DMS 273 treated with DMSO at 0.1 percent for 48 hours (cell line): ENCODE data around the gene WDR77.

Experiments used
- DNase-seq: peaks from one replicate; lab custom pipeline; 2025; lab: John Stamatoyannopoulos, UW

WDR77 gene

DNA sequence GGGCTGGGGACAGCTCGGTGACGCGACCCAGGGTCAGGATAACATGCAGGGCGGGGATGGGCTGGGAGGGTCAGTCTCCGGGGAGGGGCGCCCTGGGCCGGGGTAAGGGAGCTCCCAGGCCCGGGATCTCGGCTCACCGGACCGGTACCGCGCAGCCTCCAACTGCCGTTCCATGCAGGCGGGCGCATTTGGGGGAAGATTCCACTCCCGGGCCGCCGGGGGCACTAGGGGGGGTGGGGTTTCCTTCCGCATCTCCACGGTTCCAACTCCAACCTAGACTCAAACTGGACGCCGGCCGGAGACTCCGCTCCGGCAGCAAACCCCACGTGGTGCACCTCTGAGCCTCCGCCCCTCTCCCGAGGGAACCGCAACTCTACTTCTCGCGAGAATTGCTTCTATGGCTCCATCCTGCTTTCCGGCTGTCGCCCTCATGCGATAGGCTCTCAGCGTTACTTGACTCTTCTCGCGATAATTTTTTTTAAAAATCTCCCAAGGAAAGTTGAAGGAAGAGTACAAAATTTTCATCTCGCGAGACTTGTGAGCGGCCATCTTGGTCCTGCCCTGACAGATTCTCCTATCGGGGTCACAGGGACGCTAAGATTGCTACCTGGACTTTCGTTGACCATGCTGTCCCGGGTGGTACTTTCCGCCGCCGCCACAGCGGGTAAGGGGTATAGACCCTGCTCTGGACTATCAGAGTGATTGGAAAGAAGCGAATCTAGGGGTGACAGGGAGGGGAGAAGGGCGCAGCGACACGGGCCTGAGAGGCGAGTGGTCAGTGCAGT lies at the start of gene WDR77, which contains the start of gene ATP5PB:
TSS of gene WDR77 (minus strand) at position 339 of the 785 bp plus-strand sequence. CDS start at position 252, 87 bp downstream.
TSS of gene ATP5PB (plus strand) at position 547 of the 785 bp plus-strand sequence. CDS start at position 625, 78 bp downstream.
- DNase-seq = peak; percentile 98

DNA sequence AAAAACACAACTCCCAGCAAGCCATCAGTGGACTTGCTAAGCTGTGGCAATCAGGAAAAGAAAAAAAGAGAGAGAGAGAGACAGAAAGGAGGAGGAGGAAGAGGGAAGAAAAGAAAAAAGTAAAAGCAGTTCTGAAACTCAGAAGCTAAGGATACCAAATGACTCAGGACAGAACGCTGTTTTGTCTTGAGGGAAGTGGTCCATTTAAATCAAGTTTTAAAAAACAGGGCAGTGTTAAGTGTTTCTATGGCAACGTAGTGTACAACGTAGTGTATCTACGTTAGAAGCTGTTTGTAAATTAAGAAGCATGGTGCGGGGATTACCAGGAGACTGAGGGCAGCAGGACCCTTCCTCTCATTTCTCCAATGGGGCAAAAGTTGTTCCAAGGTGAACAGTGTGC lies 48.5 kb upstream of the WDR77 start:
- DNase-seq = no peak

DNA sequence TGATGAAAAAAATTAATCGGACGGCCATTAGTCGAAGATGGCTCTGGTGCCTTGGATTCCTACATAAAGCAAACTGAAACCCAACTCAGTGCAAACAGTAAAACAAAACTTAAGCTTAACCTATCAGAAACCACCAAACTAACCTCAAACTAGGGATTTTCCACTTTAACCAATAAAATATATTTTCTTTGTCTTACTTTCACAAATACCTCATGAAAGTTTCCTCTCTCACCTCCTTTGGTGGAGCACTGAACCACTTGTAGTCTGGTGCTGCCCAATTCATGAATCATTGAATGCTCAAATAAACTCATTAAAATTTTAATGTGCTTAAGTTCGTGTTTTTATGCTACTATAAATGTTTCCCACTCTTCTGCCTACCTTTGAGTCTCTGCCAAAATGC lies 47.3 kb upstream of the WDR77 start:
- no peak for DNase-seq

DNA sequence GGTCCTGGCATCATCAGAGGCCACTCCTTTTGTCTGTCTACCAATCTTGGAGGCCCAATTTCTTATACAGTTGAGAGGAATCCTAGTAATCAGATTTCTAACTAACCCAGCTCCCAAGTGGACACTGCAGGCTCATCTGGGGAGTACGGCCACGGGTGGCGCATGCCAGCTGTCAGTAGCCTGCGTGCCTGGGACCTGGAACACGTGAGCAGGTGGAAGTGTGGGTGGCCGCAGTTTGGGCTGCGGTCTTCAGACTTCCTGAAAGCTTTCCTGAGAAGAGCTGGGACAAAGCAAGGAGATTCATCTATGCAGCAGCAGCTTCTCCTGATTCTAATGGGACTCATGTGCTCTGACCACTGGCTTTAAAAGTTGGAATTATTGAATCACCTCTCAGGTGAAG lies 42.0 kb upstream of the WDR77 start:
- DNase-seq = no peak

DNA sequence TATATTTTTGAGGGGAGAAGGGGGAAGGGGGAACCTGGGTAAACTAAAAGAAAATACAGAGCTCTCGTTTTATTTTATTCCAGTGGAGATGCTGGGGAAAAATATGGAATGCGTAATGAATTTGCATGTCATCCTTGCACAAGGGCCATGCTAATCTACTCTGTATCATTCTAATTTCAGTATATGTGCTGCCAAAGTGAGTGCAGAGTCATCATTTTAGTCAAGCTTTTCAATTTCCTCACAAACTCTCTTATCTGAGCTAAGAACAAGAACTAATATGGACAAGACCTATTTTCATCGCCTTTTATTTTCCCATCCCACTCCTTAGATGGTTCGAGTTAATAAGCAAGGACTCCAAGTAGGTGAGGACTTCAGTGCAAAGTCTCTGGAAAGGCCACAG lies 41.2 kb upstream of the WDR77 start:
- DNase-seq = no peak

DNA sequence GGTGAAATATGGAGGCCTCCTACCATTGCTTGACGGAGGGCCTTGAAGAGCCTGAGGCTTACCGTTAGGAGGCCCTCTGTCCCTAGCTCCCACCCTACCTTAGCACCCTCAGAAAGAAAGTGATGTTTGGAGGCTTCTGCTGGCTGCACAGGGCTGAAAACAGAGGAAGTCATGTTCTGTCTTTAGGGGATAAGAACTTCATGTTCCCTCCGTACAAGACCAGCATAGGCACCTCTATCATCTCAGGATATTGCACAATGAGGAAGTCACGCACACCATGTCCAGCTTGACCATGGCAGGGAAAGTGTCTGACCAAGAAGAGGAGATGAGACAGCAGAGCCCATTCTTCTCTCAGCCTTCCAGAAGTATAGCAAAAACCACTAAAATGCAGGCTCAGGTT lies 40.5 kb upstream of the WDR77 start:
- DNase-seq = no peak

DNA sequence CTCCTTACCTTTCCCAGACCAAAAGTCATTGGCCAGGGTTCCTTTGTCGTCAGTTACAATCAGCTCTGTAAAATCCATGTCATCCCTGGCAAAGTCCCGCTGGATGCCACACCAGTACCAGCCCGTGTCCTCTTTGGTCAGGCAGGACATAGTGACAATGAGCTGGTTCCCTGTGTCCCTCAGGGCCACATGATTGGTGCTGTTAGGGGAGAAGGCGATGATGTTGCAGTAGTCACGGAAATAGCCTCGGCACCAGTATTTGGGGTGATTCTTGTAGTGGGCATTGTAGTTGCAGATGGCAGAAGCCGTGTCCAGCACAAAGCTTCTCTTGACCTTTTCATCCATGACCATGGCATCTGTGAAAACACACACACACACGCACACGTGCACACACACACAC lies 39.6 kb upstream of the WDR77 start:
- no peak for DNase-seq

DNA sequence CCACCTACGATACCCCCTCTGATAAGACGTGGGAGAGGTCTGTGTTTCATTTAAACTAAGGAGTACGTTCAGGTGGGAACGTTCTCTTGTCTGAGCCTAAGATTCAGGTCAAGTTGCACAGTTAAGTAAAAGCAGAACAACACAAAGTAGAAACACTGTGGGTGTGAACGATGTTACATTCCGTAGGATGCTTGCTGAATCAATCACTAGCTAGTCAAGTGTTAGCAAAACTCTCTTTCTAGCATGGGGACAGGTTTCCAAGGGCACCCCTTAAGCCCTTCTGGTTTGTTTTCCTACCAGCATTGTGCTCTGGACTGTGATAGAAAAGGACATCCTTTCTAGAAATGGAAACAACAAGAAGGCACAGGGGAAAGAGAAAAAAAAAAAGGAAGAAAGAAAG lies 38.1 kb upstream of the WDR77 start:
- no peak for DNase-seq

DNA sequence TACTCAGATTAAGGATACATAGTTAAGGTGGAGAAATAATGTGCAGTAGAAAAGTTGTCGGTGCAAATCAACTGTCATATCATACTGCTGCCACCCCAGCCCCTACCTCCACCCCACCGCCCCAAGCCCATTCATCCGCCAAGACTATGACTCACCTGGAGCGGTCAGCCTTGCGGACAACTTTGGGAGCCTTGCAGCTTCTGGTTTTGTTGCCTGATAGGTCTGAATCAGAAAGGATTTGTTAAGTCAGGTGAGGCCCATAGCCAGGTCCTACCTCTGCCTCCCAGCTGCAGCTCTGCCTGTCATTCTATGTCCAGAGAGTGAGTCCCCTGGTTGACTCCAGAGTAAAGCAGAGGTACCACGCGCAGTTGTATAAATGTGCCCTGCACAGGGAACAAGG lies 37.4 kb upstream of the WDR77 start:
- no peak for DNase-seq

DNA sequence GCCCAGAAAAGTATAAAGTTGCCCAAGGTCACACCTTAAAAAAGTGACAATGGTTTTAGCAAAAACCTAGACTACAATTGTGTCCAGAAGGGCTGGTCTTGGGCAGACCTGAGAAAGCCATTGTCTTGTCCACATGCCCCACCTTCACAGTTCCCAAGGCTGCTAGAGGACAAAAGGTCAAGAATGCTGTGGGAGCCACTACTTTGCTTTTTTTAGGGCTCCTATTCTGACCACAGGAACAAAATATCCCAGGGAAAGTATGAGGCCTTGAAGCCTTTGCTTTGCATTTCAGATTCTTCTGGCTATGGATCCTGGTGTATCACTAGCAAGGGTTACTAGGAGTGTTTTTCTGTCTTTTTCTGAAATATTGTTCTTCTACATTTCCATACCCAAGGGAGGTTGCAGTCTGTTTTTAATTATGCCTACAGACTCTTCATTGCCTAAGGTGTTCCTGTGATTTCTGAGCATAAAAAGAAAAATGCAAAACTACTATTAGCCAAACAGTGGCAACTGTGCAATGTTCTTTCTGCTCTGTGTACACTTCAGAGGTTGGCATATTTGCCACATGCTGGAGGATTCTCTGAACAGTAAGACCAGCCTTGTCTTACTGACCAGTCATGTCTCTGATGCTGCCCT lies 35.5 kb upstream of the WDR77 start:
- no peak for DNase-seq

DNA sequence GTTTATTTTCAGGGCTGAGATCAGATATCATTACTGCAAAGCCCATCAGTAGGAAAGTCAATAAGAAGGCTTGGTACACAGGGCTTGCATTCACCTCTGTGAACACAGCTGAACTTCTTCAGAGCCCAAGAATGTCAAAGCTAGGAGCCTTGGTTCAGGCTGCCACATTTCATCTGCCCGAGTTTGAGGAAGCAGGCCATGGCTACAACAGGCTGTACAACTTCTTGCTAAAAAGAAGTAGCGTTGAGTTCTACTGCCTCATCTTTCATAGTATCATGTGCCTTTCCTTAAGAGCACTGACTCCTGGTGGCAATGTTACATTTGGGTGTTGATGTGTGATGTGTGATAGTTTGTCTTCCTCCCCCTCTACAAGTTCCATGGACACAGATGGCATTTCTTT lies 34.8 kb upstream of the WDR77 start:
- no peak for DNase-seq

DNA sequence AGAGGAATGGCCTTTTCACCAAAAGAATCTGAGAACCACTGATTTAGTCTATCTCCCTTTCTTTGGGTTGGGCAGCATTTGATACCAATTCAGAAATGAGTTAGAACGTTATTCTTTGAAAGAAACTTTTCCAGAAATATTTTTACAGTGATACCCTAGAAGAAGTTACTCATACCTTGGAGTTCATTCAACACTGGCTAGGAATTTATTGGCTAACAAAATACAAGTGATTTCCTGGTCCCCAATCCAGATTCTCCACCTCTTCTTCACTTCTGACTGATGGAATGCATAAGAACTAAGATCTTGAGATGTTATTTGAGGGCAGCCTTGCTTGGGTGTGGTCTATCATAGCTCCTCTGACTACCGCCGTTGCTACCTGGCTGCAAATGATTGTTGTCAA lies 34.1 kb upstream of the WDR77 start:
- no peak for DNase-seq

DNA sequence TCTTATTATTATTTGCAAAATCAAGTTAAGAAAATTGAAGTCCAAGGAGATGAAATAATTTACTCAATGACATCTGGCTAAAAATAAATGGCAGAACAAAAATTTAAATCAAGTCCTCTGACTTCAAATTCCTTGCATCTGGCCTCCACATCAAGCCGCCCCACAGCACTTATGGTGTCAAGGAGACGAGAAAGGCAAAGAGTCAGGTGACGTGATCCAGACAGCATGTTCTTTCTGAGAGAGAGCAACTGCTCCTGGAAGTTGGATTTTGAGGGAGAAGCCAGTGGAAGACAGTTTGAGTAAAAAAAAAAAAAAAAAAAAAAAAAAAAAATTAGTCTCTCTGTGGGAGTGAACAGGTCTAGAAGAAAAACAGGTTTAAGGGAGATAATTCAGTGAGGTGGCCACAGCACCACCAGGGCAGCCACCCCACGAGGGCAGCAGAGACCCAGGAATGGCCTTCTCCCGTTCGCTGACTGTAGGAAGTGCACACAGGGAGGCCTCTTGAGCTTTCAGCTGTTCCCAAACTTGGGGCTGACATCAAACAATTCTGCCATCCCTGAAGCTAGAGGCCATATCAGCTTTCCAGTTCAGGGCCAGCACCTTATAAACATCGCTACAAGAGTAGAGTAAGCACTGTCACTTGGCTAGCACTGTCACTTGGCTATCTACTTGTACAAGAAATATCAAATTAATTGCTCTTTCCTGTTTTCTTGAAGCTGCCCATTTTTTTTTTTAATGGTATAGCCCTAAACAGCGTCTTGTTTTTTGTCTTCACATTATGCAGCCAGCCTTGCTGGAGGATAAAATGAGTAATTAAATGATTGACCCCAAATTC lies 32.5 kb upstream of the WDR77 start:
- DNase-seq = peak; percentile 16

DNA sequence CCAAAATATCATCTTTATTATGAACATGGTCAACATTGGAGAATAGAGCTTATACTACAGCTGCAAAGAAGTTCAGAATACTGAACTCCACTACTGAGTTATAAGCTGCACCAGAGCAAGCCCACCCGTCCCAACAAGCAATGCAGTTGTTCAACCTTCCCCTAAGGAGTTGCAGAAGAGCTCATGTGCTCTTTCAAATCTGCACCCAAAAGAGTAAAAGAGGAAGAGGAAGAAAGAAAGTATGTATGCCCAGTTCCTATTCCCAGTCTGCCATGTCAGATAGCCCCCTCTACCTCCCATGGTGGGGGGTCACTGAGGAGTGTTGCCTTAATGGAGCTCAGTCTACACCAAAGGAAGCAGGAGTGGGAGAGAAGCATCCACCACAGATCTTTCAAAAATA lies 31.6 kb upstream of the WDR77 start:
- no peak for DNase-seq

DNA sequence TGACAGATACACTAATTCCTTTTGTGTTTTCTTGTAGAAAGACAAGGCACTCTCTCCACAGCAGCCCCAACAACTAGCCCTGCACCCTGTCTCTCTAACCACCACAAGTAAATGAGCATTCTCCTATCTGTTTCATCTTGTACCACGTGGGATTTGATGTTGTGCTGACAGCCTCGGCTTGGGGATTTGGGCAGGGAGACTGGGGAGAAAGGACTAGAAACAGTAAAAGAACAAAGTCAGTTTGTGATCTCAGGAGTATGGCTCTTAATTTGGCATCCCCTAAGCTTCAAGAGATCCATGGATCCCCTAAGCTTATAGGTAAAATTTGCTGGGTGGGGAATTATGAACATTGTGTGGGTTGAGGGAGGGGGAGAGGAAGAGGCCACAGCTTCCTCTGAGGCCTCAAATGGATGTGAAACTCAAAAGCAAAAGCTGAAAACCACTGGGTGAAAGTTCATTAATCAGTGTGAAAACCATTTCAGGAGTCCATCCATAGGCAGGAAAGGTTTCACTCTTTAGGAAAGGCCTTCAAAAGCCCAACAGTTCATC lies 27.8 kb upstream of the WDR77 start:
- DNase-seq = no peak

DNA sequence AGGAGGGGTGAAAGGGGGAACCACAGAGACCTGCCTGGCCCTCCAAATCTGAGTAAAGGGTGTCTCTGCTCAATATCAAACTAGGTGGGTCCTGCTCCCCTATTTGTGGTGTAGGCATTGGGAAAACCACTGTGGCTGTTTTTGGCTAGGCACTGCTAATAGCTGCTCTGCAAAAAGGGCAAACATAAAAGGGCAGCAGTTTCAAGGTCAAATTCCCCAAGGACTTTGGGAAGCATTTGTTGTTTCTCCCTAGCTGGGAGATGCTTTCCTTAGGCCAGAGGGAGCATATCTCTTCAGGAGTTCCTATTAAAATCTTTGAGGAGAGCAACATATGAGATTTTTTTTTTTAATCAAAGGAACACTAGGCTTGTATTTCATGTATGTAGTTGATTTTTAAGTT lies 27.2 kb upstream of the WDR77 start:
- DNase-seq = no peak

DNA sequence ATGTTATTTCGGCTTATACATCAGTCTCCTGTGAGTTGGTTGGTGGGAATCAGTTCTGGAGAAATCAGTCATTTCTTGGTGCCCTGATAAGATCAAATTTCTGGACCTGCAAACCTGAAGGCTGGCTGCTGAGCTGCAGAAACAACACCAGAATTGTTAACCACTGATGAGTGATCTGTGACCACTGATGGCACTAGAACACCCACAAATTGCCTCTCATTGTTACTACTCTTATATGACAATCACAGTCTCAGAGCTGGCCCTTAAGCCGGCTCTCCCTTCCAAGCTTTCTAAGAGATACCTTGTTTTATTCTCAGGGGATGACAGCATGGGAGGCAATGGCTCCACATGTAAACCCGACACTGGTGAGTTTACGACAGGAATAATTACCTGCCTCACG lies 26.6 kb upstream of the WDR77 start:
- DNase-seq = no peak

DNA sequence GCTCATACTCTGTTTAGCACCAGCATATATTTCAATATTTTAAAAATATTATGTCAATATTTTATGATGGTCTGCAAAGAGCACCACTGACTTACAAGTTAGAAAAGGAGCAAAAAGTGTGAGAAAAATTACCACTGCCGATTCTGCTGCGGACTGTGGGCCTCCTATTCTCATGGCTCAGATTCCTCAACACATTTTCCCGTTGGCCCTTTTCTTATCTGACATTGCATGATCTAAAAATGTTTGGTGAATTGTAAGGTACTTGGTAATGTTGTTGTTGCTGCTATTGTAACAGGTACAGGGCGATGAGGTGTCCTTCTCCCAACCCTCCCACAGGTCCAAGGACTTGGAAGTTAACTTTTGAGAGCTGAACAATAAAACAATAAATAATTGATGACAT lies 25.5 kb upstream of the WDR77 start:
- no peak for DNase-seq

DNA sequence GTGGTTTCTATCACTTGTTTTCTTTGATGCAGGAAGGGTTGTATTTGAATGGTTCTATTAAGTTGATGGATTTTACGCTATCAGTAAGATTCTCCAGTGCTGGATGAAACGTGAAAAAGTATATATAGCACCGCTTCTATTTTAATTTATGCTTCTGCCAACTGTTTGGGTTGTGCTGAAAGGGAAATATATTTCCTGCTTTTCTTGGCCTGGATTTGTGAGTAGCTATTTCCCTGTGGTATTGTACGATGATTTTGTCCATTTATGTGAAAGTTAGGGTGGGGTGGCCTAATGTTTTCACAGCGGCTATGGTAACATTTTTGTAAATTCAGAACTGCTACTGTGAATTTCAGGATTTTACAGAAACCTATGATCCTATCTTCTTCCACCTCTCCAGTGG lies 25.1 kb upstream of the WDR77 start:
- no peak for DNase-seq

DNA sequence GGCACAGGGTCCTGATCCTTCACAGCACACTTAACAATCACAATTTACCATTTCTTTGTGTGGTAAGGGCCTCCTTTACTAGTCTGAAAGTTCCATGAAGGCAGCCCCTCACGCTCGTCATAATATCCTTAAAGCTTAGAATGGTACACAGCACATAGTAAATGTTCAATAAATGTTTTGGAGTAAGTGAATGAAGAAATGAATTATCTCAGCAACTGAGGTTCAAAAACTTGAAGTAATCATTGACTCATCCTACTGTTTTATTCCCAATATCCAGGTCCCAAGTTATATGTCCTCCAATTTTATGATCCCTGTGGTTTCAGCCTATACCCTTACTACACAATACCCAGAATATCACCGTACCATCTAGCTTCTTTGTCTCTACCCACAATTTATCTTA lies 22.5 kb upstream of the WDR77 start:
- no peak for DNase-seq

DNA sequence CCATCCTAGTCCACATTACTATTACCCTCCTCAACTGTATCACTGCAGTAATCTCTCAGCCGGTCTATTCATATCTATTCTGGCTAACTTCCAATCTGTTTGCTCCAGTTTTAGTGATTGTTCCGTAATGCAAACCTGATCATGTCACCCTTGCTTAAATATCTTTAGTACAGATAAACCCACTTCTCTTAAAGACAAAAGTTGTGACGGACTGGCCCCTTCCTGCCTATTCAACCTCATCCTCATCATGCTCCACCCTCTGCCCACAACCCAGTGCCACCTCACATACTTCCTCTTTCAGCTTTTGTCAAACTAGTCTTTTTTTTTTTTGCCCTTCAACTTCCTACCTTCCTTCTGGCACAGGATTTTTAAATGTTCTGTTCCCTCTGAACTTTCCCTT lies 22.0 kb upstream of the WDR77 start:
- no peak for DNase-seq

DNA sequence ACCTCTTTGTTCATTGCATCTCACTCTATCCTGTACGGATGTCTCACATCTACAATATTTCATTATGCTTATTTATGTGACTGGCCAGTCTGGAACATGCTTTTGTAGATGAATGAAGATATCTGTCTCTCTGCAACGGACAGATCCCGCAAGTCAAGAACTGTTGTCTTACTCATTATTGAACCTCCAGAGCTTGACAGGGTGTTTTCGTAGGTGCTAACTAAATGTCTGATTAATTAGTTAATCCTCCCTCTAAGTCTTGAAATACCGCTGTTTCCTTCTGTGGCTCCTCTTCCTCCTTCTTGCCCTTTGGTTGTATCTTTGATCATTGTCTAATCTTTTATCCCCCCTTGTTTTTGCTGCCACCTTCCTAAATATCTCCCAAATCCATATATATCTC lies 21.5 kb upstream of the WDR77 start:
- DNase-seq = no peak

DNA sequence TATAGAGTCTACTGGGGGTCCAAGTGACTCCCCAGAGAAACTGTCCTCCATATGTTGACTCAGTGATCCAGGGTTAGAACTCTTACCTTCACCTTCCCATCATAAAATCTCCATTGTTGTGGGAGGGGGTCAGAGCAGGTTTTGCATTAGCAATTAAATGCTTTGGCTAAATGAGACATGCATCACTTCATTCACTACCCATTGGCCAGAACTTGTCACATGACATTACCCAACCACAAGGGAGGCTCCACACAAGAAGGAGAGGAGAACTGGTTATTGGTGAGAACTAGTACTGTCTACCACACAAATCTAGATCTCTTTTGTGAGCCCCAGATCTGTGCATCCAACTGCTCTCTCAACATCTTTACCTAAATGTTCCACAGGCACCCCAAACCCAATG lies 20.5 kb upstream of the WDR77 start:
- no peak for DNase-seq
